Endothelial cell of umbilical vein (primary cell): Measurements from ENCODE around the gene PDLIM4. TPM values are rescaled to one million over a fixed set of nuclear protein-coding genes. Genes with fewer than 3 reads are reported as not detected.
A peak's percentile ranks its signal among the peaks of the same experiment; 100 is the strongest.

Source experiments
- BruUV-seq: library from RNA; stranded (reverse); fragments of 400-500 nt; replicated peaks from 2 replicates; lab custom pipeline; 2021; lab: Mats Ljungman, UMichigan
- CTCF ChIA-PET: fragments of 300-600, 350-600 bp; sonication (Branson Sonifier 250); formaldehyde crosslinking; loops from one replicate; lab custom pipeline; 2021; ENCODE audit warnings: antibody characterized with exemption, inconsistent platforms; lab: Charles Lee
- POLR2A ChIA-PET: fragments of 300-600, 350-600 bp; sonication (Branson Sonifier 250); formaldehyde crosslinking; loops from one replicate; lab custom pipeline; 2021; ENCODE audit warnings: antibody characterized with exemption, inconsistent platforms; lab: Charles Lee
- DNase-seq: peaks from one replicate; pipeline ENCODE4 v3.0.0-alpha.2; 2011; ENCODE audit warnings: low read depth, low spot score
- FAIRE-seq: peaks from 2 replicates; lab custom pipeline; 2011; peaks lifted over from hg19 to GRCh38; lab: Jason Lieb, UNC
- H2AFZ ChIP-seq: 2 replicates; pipeline ENCODE4 v1.6.0; 2012; ENCODE audit warnings: low read depth, low read length, control low read depth, inconsistent platforms
- H3K27ac ChIP-seq: 2 replicates; pipeline ENCODE4 v1.5.1; 2011; ENCODE audit warnings: low read depth, mild to moderate bottlenecking, control low read depth, low read length, moderate library complexity; ENCODE audit not compliant: insufficient read depth
- H3K27me3 ChIP-seq, 2 experiments: 2 replicates each; pipeline versions ENCODE4 v1.6.0 to v1.6.1; 2011; ENCODE audit warnings: low read length in 2 of 2, mixed read lengths in 1 of 2; ENCODE audit not compliant: control insufficient read depth in 2 of 2, insufficient read depth in 2 of 2
- H3K36me3 ChIP-seq, 2 experiments: 2 replicates in 1 of 2; 3 replicates in 1 of 2; pipeline ENCODE4 v1.5.1; 2011; ENCODE audit warnings: low read length in 2 of 2, mild to moderate bottlenecking in 1 of 2, moderate library complexity in 1 of 2; ENCODE audit not compliant: control insufficient read depth in 2 of 2, insufficient read depth in 2 of 2; ENCODE audit errors: extremely low read depth in 1 of 2
- H3K4me1 ChIP-seq: 3 replicates; pipeline ENCODE4 v1.5.1; 2011; ENCODE audit warnings: mild to moderate bottlenecking, low read length; ENCODE audit not compliant: control insufficient read depth, insufficient read depth; ENCODE audit errors: extremely low read depth
- H3K4me2 ChIP-seq: 2 replicates; pipeline ENCODE4 v1.6.1; 2011; ENCODE audit warnings: low read length, control low read depth, mixed read lengths; ENCODE audit not compliant: insufficient read depth
- H3K4me3 ChIP-seq, 3 experiments: fragments of 200-600 bp in 1 of 3; sonication (generic), shearing (Covaris generic) in 1 of 3; replicated peaks in 1 of 3; 2 replicates each; pipeline ENCODE4 v1.5.1; 2011 to 2016; ENCODE audit warnings: control low read depth in 3 of 3, low read length in 3 of 3, mild to moderate bottlenecking in 2 of 3, inconsistent platforms in 1 of 3, low read depth in 1 of 3, moderate library complexity in 1 of 3; ENCODE audit not compliant: insufficient read depth in 1 of 3
- H3K79me2 ChIP-seq: 2 replicates; pipeline ENCODE4 v1.6.0; 2012; ENCODE audit warnings: low read length, inconsistent platforms; ENCODE audit not compliant: control insufficient read depth, insufficient read depth
- H3K9ac ChIP-seq: replicated peaks from 2 replicates; pipeline ENCODE3; 2011; ENCODE audit warnings: low read length, control low read depth; ENCODE audit not compliant: insufficient read depth; ENCODE audit errors: extremely low read depth
- H3K9me1 ChIP-seq: replicated peaks from 3 replicates; pipeline ENCODE4 v1.6.0; 2011; ENCODE audit warnings: mild to moderate bottlenecking, low read length; ENCODE audit not compliant: control insufficient read depth, insufficient read depth; ENCODE audit errors: extremely low read depth
- H3K9me3 ChIP-seq: replicated peaks from 2 replicates; pipeline ENCODE4 v1.5.1; 2012; ENCODE audit warnings: low read length, inconsistent platforms; ENCODE audit not compliant: control insufficient read depth, insufficient read depth
- H4K20me1 ChIP-seq: replicated peaks from 2 replicates; pipeline ENCODE3; 2011; ENCODE audit warnings: mild to moderate bottlenecking, low read length; ENCODE audit not compliant: control insufficient read depth, insufficient read depth; ENCODE audit errors: extremely low read depth
- FOS ChIP-seq: IDR thresholded peaks from 2 replicates; pipeline ENCODE4 v1.6.1; 2011; ENCODE audit warnings: mild to moderate bottlenecking, low read length, moderate library complexity, borderline replicate concordance; ENCODE audit not compliant: insufficient read depth
- JUN ChIP-seq: IDR thresholded peaks from 2 replicates; pipeline ENCODE4 v1.6.1; 2011; ENCODE audit warnings: borderline replicate concordance, low read depth; ENCODE audit not compliant: insufficient read length, insufficient read depth
- MAX ChIP-seq: IDR thresholded peaks from 2 replicates; pipeline ENCODE4 v1.6.1; 2011; ENCODE audit not compliant: insufficient read depth, insufficient read length
- MYC ChIP-seq: IDR thresholded peaks from one replicate; pipeline ENCODE4 v1.6.1; 2011; ENCODE audit warnings: mild to moderate bottlenecking, low read depth, low read length
- POLR2A ChIP-seq: IDR thresholded peaks from 2 replicates; pipeline ENCODE4 v1.6.1; 2012; ENCODE audit warnings: low read depth, mild to moderate bottlenecking, control low read depth, low read length
- POLR2AphosphoS5 ChIP-seq: IDR thresholded peaks from 2 replicates; pipeline ENCODE4 v1.6.1; 2012; ENCODE audit warnings: low read depth, mild to moderate bottlenecking, control low read depth, low read length, moderate library complexity; ENCODE audit not compliant: insufficient read depth
- dilution Hi-C: fragments of 300-500 bp; cut with MboI; formaldehyde crosslinking; loops from one replicate; pipeline ENCODE4 v1.15.0; 2019; ENCODE audit warnings: low sequenced_read_pairs; ENCODE audit not compliant: extremely low pct_ligation_motif_present
- intact Hi-C: fragments of 100-400 bp; cut with micrococcal nuclease; formaldehyde crosslinking; loops from one replicate; pipeline ENCODE4 v1.10.0; 2022
- polyA plus RNA-seq, 4 experiments: library from polyadenylated mRNA; depleted of rRNA in 3 of 4; stranded (reverse) in 3 of 4; unstranded in 1 of 4; fragments of >200 nt; gene quantifications; 2 replicates each; pipeline versions ENCODE4 v1.2.1 to v1.2.3, GENCODE V29; 2011 to 2012; ENCODE audit warnings: missing spikeins in 1 of 4
- total RNA-seq: library from RNA; stranded (reverse); gene quantifications from 2 replicates; pipeline ENCODE4 v1.2.3, GENCODE V29; 2021

PDLIM4 gene
- total and polyA plus RNA-seq, 2 donors (not counting 3 experiments of a cell fraction or from before 2014, with no cell fraction given), result 65.7 to 112 TPM

- intact Hi-C loops (loop anchor here (1.0 to 10.0 kb wide), 4 partner anchors 37 to 529 kb away; partner anchors contain the start of gene IRF1), dilution Hi-C loops (no loop called here)
- Histone ChIP-seq H3K27me3 (no peaks in the 10 kb centered on the region), H3K9me3 (no peaks in the 10 kb centered on the region), H4K20me1 (no peaks in the 10 kb centered on the region), H3K9ac (peak overlapping the region; percentile 95), H2AFZ (no peak overlapping the region), H3K4me1 (peaks cover 25% of the 10 kb centered on the region), H3K79me2 (peaks cover 10% of the 10 kb centered on the region), H3K9me1 (no peaks in the 10 kb centered on the region), H3K36me3 (no peaks in the 10 kb centered on the region), H3K27ac (peak overlapping the region; percentile 93), H3K4me2 (peak overlapping the region; percentile 79), H3K4me3 (peak overlapping the region in 2 of 3 experiments; percentile 70 to 72)
- ChIA-PET POLR2A (no interaction called here), CTCF (interaction anchor here (1.0 to 2.4 kb wide), 8 partner anchors 12 to 205 kb away, joined by 3 to 15 read pairs (median 6); partner anchors contain the start of gene SLC22A5)
- DNase-seq, result peak; percentile 18
- TSS peak; percentile 38 for BruUV-seq
- TF ChIP-seq JUN (no peak), POLR2AphosphoS5 (no peak), MAX (no peak), FOS (no peak), POLR2A (no peak), MYC (no peak)
- FAIRE-seq, result peak; percentile 60
Observed at GRCh38 chr5:132295505-132296411, 38.3 kb downstream of the PDLIM4 start.
